ENCODE data around the gene SUN5.

The SUN5 gene

DNA sequence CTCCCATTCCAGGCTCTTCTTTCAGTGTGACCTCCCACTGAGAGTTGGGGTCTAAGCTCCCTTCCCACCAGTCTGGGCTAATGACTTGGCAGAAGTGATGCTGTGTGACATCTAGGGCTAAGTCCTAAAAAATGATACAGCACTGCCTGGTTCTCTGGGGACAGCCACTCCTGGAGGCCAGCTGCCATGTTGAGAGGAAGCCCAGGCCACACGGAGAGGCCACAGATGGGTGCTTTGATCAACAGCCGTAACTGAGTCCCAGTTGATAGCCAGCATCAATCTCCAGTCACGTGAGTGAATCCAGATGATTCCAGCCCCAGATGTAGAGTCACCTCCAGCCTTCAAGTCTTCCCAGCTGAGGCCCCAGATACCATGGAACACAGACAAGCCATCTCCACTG lies 13.8 kb downstream of the SUN5 start:
- no peak overlapping the region for H3K27ac ChIP-seq
- H3K4me3 ChIP-seq, result no peak overlapping the region
- TF ChIP-seq, protein P1, sequence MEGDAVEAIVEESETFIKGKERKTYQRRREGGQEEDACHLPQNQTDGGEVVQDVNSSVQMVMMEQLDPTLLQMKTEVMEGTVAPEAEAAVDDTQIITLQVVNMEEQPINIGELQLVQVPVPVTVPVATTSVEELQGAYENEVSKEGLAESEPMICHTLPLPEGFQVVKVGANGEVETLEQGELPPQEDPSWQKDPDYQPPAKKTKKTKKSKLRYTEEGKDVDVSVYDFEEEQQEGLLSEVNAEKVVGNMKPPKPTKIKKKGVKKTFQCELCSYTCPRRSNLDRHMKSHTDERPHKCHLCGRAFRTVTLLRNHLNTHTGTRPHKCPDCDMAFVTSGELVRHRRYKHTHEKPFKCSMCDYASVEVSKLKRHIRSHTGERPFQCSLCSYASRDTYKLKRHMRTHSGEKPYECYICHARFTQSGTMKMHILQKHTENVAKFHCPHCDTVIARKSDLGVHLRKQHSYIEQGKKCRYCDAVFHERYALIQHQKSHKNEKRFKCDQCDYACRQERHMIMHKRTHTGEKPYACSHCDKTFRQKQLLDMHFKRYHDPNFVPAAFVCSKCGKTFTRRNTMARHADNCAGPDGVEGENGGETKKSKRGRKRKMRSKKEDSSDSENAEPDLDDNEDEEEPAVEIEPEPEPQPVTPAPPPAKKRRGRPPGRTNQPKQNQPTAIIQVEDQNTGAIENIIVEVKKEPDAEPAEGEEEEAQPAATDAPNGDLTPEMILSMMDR (IDR thresholded peaks at IDR 0.05), result no peak
- no peak for DNase-seq (ENCODE audit: low spot score)

GRCh38 chr20:32989507-32990283 lies 14.5 kb downstream of the SUN5 start:
- H3K27ac ChIP-seq, result no peak overlapping the region
- no peak overlapping the region for H3K4me3 ChIP-seq
- DNase-seq (ENCODE audit: low spot score), result no peak
- TF ChIP-seq, protein P1 (IDR thresholded peaks at IDR 0.05), result no peak

- Histone ChIP-seq H3K4me3 (no peak overlapping the region), H3K27ac (no peak overlapping the region)
- no peak for DNase-seq (ENCODE audit: low spot score)
- TF ChIP-seq, protein P1 (IDR thresholded peaks at IDR 0.05), result no peak
Observed at GRCh38 chr20:32988008-32988407, 16.2 kb downstream of the SUN5 start.

GRCh38 chr20:32987044-32987825 lies 17.0 kb downstream of the SUN5 start:
- Histone ChIP-seq H3K27ac (no peak overlapping the region), H3K4me3 (no peak overlapping the region)
- TF ChIP-seq, protein P1 (IDR thresholded peaks at IDR 0.05), result no peak
- DNase-seq (ENCODE audit: low spot score), result no peak

- TF ChIP-seq, protein P1 (IDR thresholded peaks at IDR 0.05), result no peak
- Histone ChIP-seq H3K27ac (no peak overlapping the region), H3K4me3 (no peak overlapping the region)
- no peak for DNase-seq (ENCODE audit: low spot score)
Observed at GRCh38 chr20:32986331-32986966, 17.8 kb downstream of the SUN5 start.

DNA sequence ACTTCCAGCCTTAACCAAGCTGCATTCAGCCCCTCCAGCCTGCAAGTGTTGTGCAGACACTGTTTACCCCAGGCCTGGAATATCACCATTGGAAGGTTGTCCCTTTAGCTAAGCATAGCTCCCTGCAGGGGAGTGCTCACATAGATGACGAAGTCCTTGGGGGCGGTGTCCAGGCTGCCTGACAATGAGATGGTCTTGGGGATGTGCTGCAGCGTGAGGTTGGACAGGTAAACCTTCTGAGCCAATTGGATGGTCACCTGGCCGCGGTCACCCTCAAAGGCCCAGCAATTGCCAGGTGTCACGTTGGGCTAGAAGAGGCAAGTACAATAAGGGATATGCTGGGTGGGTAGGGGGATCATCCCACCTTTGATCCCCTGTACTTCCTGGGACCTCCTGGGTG lies 18.6 kb downstream of the SUN5 start:
- H3K27ac ChIP-seq, result no peak overlapping the region
- no peak for DNase-seq (ENCODE audit: low spot score)
- TF ChIP-seq, protein P1 (IDR thresholded peaks at IDR 0.05), result no peak
- no peak overlapping the region for H3K4me3 ChIP-seq

Data from coronary artery (tissue), 2 donors.